GM08714 (cell line): Measurements from ENCODE around the gene PTPRE.
"Not testable (repeated sequence)": the region's sequence is repeated elsewhere in the genome, so short reads cannot be mapped to it uniquely, and the experiment has no call there.

Experiments
- H3K4me3 ChIP-seq: fragments of 200-500 bp; sonication (Bioruptor generic); 2 replicates; pipeline ENCODE4 v1.5.1; 2014; ENCODE audit warnings: mild to moderate bottlenecking, low read length, inconsistent platforms
- ZNF274 ChIP-seq: IDR thresholded peaks from 2 replicates; pipeline ENCODE4 v1.6.1; 2012; ENCODE audit warnings: mild to moderate bottlenecking, low read depth, low read length

Gene PTPRE

DNA sequence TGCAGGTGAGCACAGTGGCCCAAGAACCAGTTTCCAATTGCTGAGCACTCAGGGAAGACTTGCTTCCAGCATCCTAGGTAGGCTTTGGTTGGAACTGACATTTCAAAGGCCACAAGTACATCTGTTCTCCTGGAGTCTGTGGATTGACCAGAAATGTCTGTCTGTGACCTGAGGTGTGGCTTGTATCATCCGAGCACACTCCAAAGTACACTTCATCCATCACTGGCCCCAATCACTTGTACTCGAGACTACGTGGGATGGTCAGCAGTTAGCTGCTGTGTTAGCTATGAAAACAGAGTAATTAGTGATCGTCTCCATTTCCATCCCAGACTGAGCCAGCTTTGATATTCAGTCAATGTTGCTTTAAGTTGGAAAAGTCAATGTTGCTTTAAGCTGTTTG, 174.3 kb downstream of the PTPRE start:
- TF ChIP-seq ZNF274, result no peak
- no peak overlapping the region for H3K4me3 ChIP-seq

GRCh38 chr10:128081720-128082119, 174.8 kb downstream of the PTPRE start:
- no peak for TF ChIP-seq ZNF274
- no peak overlapping the region for H3K4me3 ChIP-seq

DNA sequence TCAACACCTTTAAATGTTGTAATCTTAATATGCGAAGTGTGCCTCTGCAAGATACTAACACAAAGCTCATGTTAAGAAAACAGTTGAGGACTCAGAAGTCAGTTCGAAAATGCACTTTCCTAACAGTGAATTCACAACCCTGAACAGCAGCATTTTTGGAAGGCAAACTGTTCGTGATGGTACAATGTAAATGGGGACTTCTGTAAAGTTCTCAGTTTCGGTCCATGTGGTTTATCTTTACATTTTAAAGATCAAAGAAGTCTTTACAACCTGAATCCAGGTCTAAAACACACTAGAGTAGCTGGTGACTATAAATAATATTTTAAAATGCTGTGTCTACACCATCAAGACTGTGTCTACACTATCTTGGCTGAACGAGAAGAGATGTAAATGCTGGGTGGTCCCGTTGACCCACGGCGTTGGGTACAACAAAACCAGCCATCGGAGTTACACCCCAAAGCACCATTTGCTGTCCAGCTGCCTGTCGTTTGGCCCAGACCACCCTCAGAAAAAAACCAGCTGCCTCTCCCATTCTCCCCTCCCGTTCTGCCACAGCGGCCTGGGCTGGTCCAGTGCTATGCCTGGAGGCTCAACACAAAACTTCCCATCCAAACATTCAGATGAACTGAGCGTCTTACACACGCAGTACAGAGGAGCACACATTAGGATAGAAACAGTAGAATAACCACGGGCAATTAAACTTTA, 176.4 kb downstream of the PTPRE start:
- H3K4me3 ChIP-seq, result no peak overlapping the region
- no peak for TF ChIP-seq ZNF274

DNA sequence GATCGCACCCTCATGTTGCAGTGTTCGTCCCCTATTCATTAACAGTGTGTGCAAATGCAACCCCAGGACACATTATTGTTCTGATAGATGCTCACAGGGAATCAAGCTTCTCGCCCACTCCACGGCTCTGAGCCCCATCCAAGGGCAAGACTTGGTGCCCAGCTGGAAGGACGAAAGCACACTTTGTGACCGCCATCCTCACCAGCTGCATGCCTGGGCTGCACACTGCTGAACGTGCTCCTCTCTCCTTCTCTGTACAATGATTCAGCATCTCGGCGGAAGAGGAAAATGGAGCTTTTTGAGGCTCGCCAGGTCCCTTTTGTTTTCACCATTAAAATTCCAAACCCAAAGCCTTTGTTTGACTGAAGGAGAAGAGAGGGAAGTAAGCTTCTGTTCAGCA, 177.5 kb downstream of the PTPRE start:
- TF ChIP-seq ZNF274, result no peak
- no peak overlapping the region for H3K4me3 ChIP-seq

DNA sequence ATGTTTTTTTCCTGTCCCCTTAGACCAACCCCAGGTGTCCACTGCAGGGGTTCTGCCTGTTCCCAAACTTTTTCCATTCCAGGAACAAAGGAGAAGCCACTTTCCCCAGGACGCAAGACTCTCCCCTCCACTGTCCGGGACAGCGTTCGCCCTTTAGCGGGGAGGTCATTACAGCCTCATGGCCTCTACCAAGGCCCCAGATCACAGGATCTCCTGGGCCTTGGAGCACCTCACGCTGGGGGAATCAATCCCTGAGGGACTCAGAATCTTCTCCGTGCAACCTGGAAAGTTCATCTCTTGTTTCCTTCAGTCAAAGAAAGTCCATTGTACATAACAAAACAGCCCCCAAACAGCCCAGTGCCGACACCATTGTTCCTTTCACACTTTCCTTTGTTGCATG, 178.1 kb downstream of the PTPRE start:
- no peak for TF ChIP-seq ZNF274
- no peak overlapping the region for H3K4me3 ChIP-seq

GRCh38 chr10:128086003-128086863, 179.3 kb downstream of the PTPRE start:
- H3K4me3 ChIP-seq, result no peak overlapping the region
- no peak for TF ChIP-seq ZNF274

GRCh38 chr10:128087146-128087883, 180.4 kb downstream of the PTPRE start:
- no peak for TF ChIP-seq ZNF274
- no peak overlapping the region for H3K4me3 ChIP-seq

- no peak for TF ChIP-seq ZNF274
- no peak overlapping the region for H3K4me3 ChIP-seq
These were observed 181.2 kb downstream of the PTPRE start for GRCh38 chr10:128087884-128088709.

DNA sequence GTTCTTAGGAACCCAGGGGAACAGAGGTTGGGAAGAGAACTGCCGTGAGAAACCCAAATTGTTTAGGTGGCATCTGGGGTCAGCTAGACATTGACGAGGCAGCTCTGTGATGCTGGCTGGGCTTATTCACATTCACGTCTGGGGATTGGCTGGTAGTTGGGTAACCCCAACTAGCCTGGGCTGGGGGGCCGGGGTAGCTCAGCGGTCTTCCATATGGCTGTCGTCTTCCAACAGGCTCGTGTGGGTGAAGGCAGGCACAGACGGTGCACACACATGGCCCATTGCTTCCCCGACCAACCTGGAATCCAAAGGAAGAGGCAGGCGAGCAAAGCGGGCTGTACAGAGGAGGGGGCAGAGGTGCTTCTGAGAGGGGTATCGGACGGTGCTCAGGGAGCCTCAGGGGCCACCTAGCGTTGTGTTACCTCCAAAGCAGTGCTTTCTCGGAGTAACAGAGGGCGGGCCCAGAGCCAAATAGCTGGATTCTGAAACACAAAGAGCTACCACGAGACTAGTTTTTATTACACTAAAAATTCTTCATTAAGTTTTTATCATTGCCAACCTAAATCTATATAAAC, 184.8 kb downstream of the PTPRE start:
- no peak overlapping the region for H3K4me3 ChIP-seq
- TF ChIP-seq ZNF274, result no peak

- no peak overlapping the region for H3K4me3 ChIP-seq
- no peak for TF ChIP-seq ZNF274
These were observed 185.6 kb downstream of the PTPRE start for GRCh38 chr10:128092454-128092853.

DNA sequence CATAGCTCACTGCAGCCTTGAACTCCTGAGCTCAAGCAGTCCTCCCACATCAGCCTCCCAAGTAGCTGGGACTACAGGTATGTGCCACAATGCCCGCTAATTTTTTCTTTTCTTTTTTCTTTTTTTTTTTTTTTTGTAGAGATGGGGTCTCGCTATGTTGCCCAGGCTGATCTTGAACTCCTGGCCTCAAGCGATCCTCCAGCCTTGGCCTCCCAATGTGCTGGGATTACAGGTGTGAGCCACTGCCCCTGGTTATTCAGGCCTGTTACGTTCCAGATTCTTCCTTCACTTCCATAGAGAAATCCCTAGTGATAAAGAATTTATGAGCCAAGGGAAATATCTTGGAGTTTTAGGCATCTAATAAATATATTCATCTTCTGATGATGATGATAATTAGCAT, 187.7 kb downstream of the PTPRE start:
- H3K4me3 ChIP-seq, result not testable (repeated sequence)

GRCh38 chr10:128095027-128095752, 188.3 kb downstream of the PTPRE start:
- no peak for TF ChIP-seq ZNF274

GRCh38 chr10:128095753-128096469, 189.0 kb downstream of the PTPRE start:
- TF ChIP-seq ZNF274, result no peak
- H3K4me3 ChIP-seq, result no peak overlapping the region

More at GRCh38 chr10:128095027-128095752, 188.3 kb downstream of the PTPRE start:
- H3K4me3 ChIP-seq, result no peak overlapping the region
